IMR-90 (cell line): ENCODE measurements around the gene LTBP2. TPM values are rescaled to one million over a fixed set of nuclear protein-coding genes. Genes with fewer than 3 reads are reported as not detected.

Experiments used
- ATAC-seq: fragments of 200-7000 bp; cut with Tn5 transposase; 2 replicates; pipeline ENCODE4 v1.9.1; 2020; ENCODE audit warnings: low read depth, mild to moderate bottlenecking, moderate library complexity
- BruUV-seq: library from RNA; stranded (reverse); fragments of 400-500 nt; replicated peaks from 2 replicates; lab custom pipeline; 2021; lab: Mats Ljungman, UMichigan
- CTCF ChIA-PET: fragments of 300-600 bp; formaldehyde crosslinking; extraction: SDS; loops from one replicate; lab custom pipeline; 2021; ENCODE audit warnings: antibody characterized with exemption; lab: Yijun Ruan, JAX
- POLR2A ChIA-PET: fragments of 300-600 bp; sonication (Branson Sonifier 250); formaldehyde crosslinking; loops from one replicate; lab custom pipeline; 2022; ENCODE audit warnings: antibody characterized with exemption; ENCODE audit not compliant: unreplicated experiment; lab: Charles Lee
- DNase-seq: peaks from one replicate; pipeline ENCODE4 v3.0.0; 2013
- H2AFZ ChIP-seq: replicated peaks from 2 replicates; pipeline ENCODE3; 2013; ENCODE audit warnings: low read length, mild to moderate bottlenecking; ENCODE audit not compliant: poor library complexity
- H2AK5ac ChIP-seq: 2 replicates; pipeline ENCODE4 v1.6.1; 2013; ENCODE audit warnings: low read depth, low read length, inconsistent platforms
- H2AK9ac ChIP-seq: replicated peaks from 2 replicates; pipeline ENCODE3; 2013; ENCODE audit warnings: mild to moderate bottlenecking, low read depth, low read length, moderate library complexity; ENCODE audit not compliant: poor library complexity
- H2BK120ac ChIP-seq: 2 replicates; pipeline ENCODE4 v1.6.1; 2013; ENCODE audit warnings: low read depth, low read length, inconsistent platforms
- H2BK15ac ChIP-seq: 3 replicates; pipeline ENCODE4 v1.6.1; 2013; ENCODE audit warnings: low read depth, low read length, inconsistent platforms
- H2BK20ac ChIP-seq: 2 replicates; pipeline ENCODE4 v1.6.1; 2013; ENCODE audit warnings: low read depth, mild to moderate bottlenecking, inconsistent platforms, low read length, moderate library complexity
- H2BK5ac ChIP-seq: 2 replicates; pipeline ENCODE4 v1.6.1; 2013; ENCODE audit warnings: mild to moderate bottlenecking, low read depth, low read length, inconsistent platforms; ENCODE audit not compliant: poor library complexity, severe bottlenecking
- H3K14ac ChIP-seq: replicated peaks from 2 replicates; pipeline ENCODE4 v1.6.1; 2013; ENCODE audit warnings: low read depth, low read length, inconsistent platforms
- H3K18ac ChIP-seq: 2 replicates; pipeline ENCODE4 v1.6.1; 2013; ENCODE audit warnings: low read depth, low read length, control low read depth
- H3K23ac ChIP-seq: 2 replicates; pipeline ENCODE4 v1.6.1; 2013; ENCODE audit warnings: low read depth, low read length, inconsistent platforms
- H3K27ac ChIP-seq: 2 replicates; pipeline ENCODE4 v1.5.1; 2013; ENCODE audit warnings: mild to moderate bottlenecking, control low read depth, low read length; ENCODE audit not compliant: insufficient read depth
- H3K27me3 ChIP-seq: 2 replicates; pipeline ENCODE4 v1.6.1; 2013; ENCODE audit warnings: low read length; ENCODE audit not compliant: control insufficient read depth, insufficient read depth
- H3K36me3 ChIP-seq: 2 replicates; pipeline ENCODE4 v1.6.1; 2013; ENCODE audit warnings: low read length, mixed read lengths; ENCODE audit not compliant: control insufficient read depth, insufficient read depth
- H3K4ac ChIP-seq: 2 replicates; pipeline ENCODE4 v1.6.1; 2013; ENCODE audit warnings: low read depth, low read length, inconsistent platforms
- H3K4me1 ChIP-seq: 2 replicates; pipeline ENCODE4 v1.6.1; 2013; ENCODE audit warnings: low read length, mixed read lengths; ENCODE audit not compliant: control insufficient read depth, insufficient read depth
- H3K4me2 ChIP-seq: 2 replicates; pipeline ENCODE4 v1.6.1; 2013; ENCODE audit warnings: low read depth, mild to moderate bottlenecking, control low read depth, low read length, moderate library complexity
- H3K4me3 ChIP-seq: 2 replicates; pipeline ENCODE4 v1.5.1; 2013; ENCODE audit warnings: low read depth, mild to moderate bottlenecking, control low read depth, low read length, moderate library complexity; ENCODE audit not compliant: insufficient read depth
- H3K56ac ChIP-seq: 2 replicates; pipeline ENCODE4 v1.6.1; 2013; ENCODE audit warnings: low read length, inconsistent platforms; ENCODE audit not compliant: insufficient read depth; ENCODE audit errors: extremely low read depth
- H3K79me1 ChIP-seq, 2 experiments: 2 replicates each; pipeline ENCODE4 v1.6.1; 2013; ENCODE audit warnings: low read length in 2 of 2, inconsistent platforms in 1 of 2, low read depth in 1 of 2
- H3K9ac ChIP-seq: 2 replicates; pipeline ENCODE4 v1.6.1; 2013; ENCODE audit warnings: low read depth, low read length, control low read depth
- H3K9me1 ChIP-seq: 2 replicates; pipeline ENCODE4 v1.6.1; 2013; ENCODE audit warnings: low read length, inconsistent platforms; ENCODE audit not compliant: insufficient read depth
- H3K9me3 ChIP-seq: 2 replicates; pipeline ENCODE4 v1.6.1; 2013; ENCODE audit warnings: low read length; ENCODE audit not compliant: control insufficient read depth, insufficient read depth
- H4K20me1 ChIP-seq: 2 replicates; pipeline ENCODE4 v1.6.1; 2013; ENCODE audit warnings: low read length, inconsistent platforms; ENCODE audit not compliant: insufficient read depth
- H4K5ac ChIP-seq: 2 replicates; pipeline ENCODE4 v1.6.1; 2013; ENCODE audit warnings: mild to moderate bottlenecking, low read depth, low read length, control low read depth
- H4K8ac ChIP-seq, 2 experiments: 2 replicates each; pipeline ENCODE4 v1.6.1; 2013; ENCODE audit warnings: low read depth in 2 of 2, low read length in 2 of 2, control low read depth in 1 of 2, inconsistent platforms in 1 of 2
- H4K91ac ChIP-seq: 2 replicates; pipeline ENCODE4 v1.6.1; 2013; ENCODE audit warnings: low read depth, low read length, inconsistent platforms; ENCODE audit not compliant: insufficient read depth
- BHLHE40 ChIP-seq: fragments of 150-350 bp; IDR thresholded peaks from 2 replicates; pipeline ENCODE4 v1.6.1; 2016; ENCODE audit warnings: mild to moderate bottlenecking, low read depth, low read length
- CEBPB ChIP-seq: IDR thresholded peaks from 2 replicates; pipeline ENCODE4 v1.6.1; 2012; ENCODE audit warnings: low read depth, low read length, improper control_type of control experiment
- CHD1 ChIP-seq: IDR thresholded peaks from 2 replicates; pipeline ENCODE4 v1.6.1; 2012; ENCODE audit warnings: low read depth, low read length, improper control_type of control experiment
- FOS ChIP-seq: fragments of 150-350 bp; IDR thresholded peaks from 2 replicates; pipeline ENCODE4 v1.6.1; 2016; ENCODE audit warnings: low read depth, low read length
- MAFK ChIP-seq: IDR thresholded peaks from 2 replicates; pipeline ENCODE4 v1.6.1; 2012; ENCODE audit warnings: low read depth, low read length, improper control_type of control experiment
- MAZ ChIP-seq: IDR thresholded peaks from 2 replicates; pipeline ENCODE4 v1.6.1; 2012; ENCODE audit warnings: low read depth, mild to moderate bottlenecking, low read length, improper control_type of control experiment, moderate library complexity, borderline replicate concordance
- MXI1 ChIP-seq: IDR thresholded peaks from 2 replicates; pipeline ENCODE4 v1.6.1; 2012; ENCODE audit warnings: low read depth, mild to moderate bottlenecking, low read length, moderate library complexity, borderline replicate concordance
- NFE2L2 ChIP-seq: fragments of 150-350 bp; IDR thresholded peaks from 2 replicates; pipeline ENCODE4 v1.6.1; 2016; ENCODE audit warnings: low read depth, mild to moderate bottlenecking, low read length
- POLR2A ChIP-seq: IDR thresholded peaks from 2 replicates; pipeline ENCODE4 v1.6.1; 2012; ENCODE audit warnings: mild to moderate bottlenecking, low read depth, low read length
- RAD21 ChIP-seq: IDR thresholded peaks from 2 replicates; pipeline ENCODE4 v1.6.1; 2012; ENCODE audit warnings: low read length, improper control_type of control experiment
- RCOR1 ChIP-seq: IDR thresholded peaks from 2 replicates; pipeline ENCODE4 v1.6.1; 2012; ENCODE audit warnings: mild to moderate bottlenecking, low read length, improper control_type of control experiment; ENCODE audit not compliant: insufficient replicate concordance
- RFX5 ChIP-seq: IDR thresholded peaks from 2 replicates; pipeline ENCODE4 v1.8.0; 2012; ENCODE audit warnings: low read depth, mild to moderate bottlenecking, low read length, moderate library complexity
- SMC3 ChIP-seq: fragments of 150-350 bp; IDR thresholded peaks from 2 replicates; pipeline ENCODE4 v1.6.1; 2016; ENCODE audit warnings: low read depth, mild to moderate bottlenecking, antibody characterized with exemption, low read length, moderate library complexity
- WGBS, 2 experiments: methylation state at CpG; one replicate each; pipeline versions ENCODE4 v1.1.5 to v1.1.7; 2013; ENCODE audit warnings: missing lambda C conversion rate in 2 of 2; ENCODE audit not compliant: insufficient read length in 1 of 2; ENCODE audit errors: extremely low coverage in 2 of 2; 5-methylcytosine and 5-hydroxymethylcytosine counted together
- dilution Hi-C: fragments of 300-500 bp; cut with HindIII; formaldehyde crosslinking; loops from one replicate; pipeline ENCODE4 v1.14.3; 2018; ENCODE audit warnings: low sequenced_read_pairs; ENCODE audit not compliant: unreplicated experiment
- in situ Hi-C: fragments of 300-500 bp; cut with MboI; formaldehyde crosslinking; loops from 3 replicates; pipeline ENCODE4 v1.14.3; 2019; ENCODE audit warnings: low sequenced_read_pairs, inconsistent platforms, mixed read lengths
- intact Hi-C: fragments of 100-400 bp; cut with micrococcal nuclease; formaldehyde crosslinking; loops from 2 replicates; pipeline ENCODE4 v1.10.0; 2022
- polyA plus RNA-seq, 3 experiments: library from polyadenylated mRNA; depleted of rRNA; stranded (reverse); fragments of >200 nt; gene quantifications; 2 replicates each; pipeline ENCODE4 v1.2.3, GENCODE V29; 2012; ENCODE audit warnings: low replicate concordance in 1 of 3
- total RNA-seq: library from RNA; depleted of rRNA; stranded (reverse); fragments of >200 nt; gene quantifications from 2 replicates; pipeline ENCODE4 v1.2.3, GENCODE V29; 2012
- TF ChIP-seq, protein P1 (sequence below): fragments of 150-350 bp; IDR thresholded peaks from 2 replicates; pipeline ENCODE4 v1.6.1; 2017; ENCODE audit warnings: mild to moderate bottlenecking, antibody characterized with exemption, low read length, low read depth
- TF ChIP-seq, protein P2 (sequence below): fragments of 150-350 bp; IDR thresholded peaks from 2 replicates; pipeline ENCODE4 v1.6.1; 2016; ENCODE audit warnings: low read depth, mild to moderate bottlenecking, low read length, moderate library complexity, borderline replicate concordance
- TF ChIP-seq, protein P3 (sequence below): conservative IDR thresholded peaks from 2 replicates; pipeline ENCODE4 v1.5.1; 2012; ENCODE audit warnings: mild to moderate bottlenecking, low read depth, low read length, improper control_type of control experiment

LTBP2 gene
- total and polyA plus RNA-seq, 2 of the 4 experiments (the other 2 are of a cell fraction), result 23.8 to 79.3 TPM

GRCh38 chr14:74476607-74477006 lies 135.4 kb downstream of the LTBP2 start:
- no peaks in the 10 kb centered on the region for H4K20me1 ChIP-seq
- no peak overlapping the region for H2BK120ac ChIP-seq
- no peak overlapping the region for H3K56ac ChIP-seq
- peaks cover 10% of the 10 kb centered on the region; the same call in 1 of the 2 replicates for H3K9me1 ChIP-seq
- no peak overlapping the region for H4K8ac ChIP-seq
- ATAC-seq, result no peak
- peaks cover 9% of the 10 kb centered on the region for H3K36me3 ChIP-seq
- H3K4me3 ChIP-seq, result no peak overlapping the region
- no peak overlapping the region for H4K91ac ChIP-seq
- H3K4ac ChIP-seq, result no peak overlapping the region
- TF ChIP-seq MAFK (no peak), MXI1 (no peak), NFE2L2 (no peak), MAZ (no peak), SMC3 (no peak), POLR2A (no peak), RCOR1 (no peak), CEBPB (no peak), RFX5 (no peak), FOS (no peak), BHLHE40 (no peak), CHD1 (no peak), RAD21 (no peak)
- TF ChIP-seq, protein P1, sequence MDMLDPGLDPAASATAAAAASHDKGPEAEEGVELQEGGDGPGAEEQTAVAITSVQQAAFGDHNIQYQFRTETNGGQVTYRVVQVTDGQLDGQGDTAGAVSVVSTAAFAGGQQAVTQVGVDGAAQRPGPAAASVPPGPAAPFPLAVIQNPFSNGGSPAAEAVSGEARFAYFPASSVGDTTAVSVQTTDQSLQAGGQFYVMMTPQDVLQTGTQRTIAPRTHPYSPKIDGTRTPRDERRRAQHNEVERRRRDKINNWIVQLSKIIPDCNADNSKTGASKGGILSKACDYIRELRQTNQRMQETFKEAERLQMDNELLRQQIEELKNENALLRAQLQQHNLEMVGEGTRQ, result no peak
- TF ChIP-seq, protein P2, sequence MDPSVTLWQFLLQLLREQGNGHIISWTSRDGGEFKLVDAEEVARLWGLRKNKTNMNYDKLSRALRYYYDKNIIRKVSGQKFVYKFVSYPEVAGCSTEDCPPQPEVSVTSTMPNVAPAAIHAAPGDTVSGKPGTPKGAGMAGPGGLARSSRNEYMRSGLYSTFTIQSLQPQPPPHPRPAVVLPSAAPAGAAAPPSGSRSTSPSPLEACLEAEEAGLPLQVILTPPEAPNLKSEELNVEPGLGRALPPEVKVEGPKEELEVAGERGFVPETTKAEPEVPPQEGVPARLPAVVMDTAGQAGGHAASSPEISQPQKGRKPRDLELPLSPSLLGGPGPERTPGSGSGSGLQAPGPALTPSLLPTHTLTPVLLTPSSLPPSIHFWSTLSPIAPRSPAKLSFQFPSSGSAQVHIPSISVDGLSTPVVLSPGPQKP, result no peak
- TF ChIP-seq, protein P3, sequence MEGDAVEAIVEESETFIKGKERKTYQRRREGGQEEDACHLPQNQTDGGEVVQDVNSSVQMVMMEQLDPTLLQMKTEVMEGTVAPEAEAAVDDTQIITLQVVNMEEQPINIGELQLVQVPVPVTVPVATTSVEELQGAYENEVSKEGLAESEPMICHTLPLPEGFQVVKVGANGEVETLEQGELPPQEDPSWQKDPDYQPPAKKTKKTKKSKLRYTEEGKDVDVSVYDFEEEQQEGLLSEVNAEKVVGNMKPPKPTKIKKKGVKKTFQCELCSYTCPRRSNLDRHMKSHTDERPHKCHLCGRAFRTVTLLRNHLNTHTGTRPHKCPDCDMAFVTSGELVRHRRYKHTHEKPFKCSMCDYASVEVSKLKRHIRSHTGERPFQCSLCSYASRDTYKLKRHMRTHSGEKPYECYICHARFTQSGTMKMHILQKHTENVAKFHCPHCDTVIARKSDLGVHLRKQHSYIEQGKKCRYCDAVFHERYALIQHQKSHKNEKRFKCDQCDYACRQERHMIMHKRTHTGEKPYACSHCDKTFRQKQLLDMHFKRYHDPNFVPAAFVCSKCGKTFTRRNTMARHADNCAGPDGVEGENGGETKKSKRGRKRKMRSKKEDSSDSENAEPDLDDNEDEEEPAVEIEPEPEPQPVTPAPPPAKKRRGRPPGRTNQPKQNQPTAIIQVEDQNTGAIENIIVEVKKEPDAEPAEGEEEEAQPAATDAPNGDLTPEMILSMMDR, result no peak
- no peak for DNase-seq
- H3K14ac ChIP-seq, result no peak overlapping the region
- no peak overlapping the region for H2AK5ac ChIP-seq
- H4K5ac ChIP-seq, result no peak overlapping the region
- H2AK9ac ChIP-seq, result no peak overlapping the region
- WGBS, 2 experiments, result 92% methylated on average over 2 of the region's 3 CpGs; no CpG with 5 or more reads in 1 of the 2 experiments
- intact Hi-C loops, result loop anchor here (10.0 kb wide), 1 partner anchor 362 kb away; no protein-coding TSS in a partner anchor
- no TSS peak for BruUV-seq
- POLR2A ChIA-PET, result no interaction called here
- H3K9me3 ChIP-seq, result no peaks in the 10 kb centered on the region
- H3K9ac ChIP-seq, result no peak overlapping the region
- no peaks in the 10 kb centered on the region for H3K27me3 ChIP-seq
- no peak overlapping the region for H2AFZ ChIP-seq
- CTCF ChIA-PET, result interaction anchor here (0.7 kb wide), 1 partner anchor 10 kb away, joined by 4 read pairs; no protein-coding TSS in a partner anchor
- H3K79me1 ChIP-seq, result no peaks in the 10 kb centered on the region
- H2BK15ac ChIP-seq, result no peak overlapping the region
- dilution Hi-C loops, result no loop called here
- H3K4me2 ChIP-seq, result no peak overlapping the region
- no peak overlapping the region for H2BK5ac ChIP-seq
- H3K4me1 ChIP-seq, result peaks cover 7% of the 10 kb centered on the region
- H2BK20ac ChIP-seq, result no peak overlapping the region
- no peak overlapping the region for H3K23ac ChIP-seq
- in situ Hi-C loops, result no loop called here
- no peak overlapping the region for H3K18ac ChIP-seq
- no peak overlapping the region for H3K27ac ChIP-seq
